K562 (cell line): ENCODE data around the gene THEMIS. TPM values are rescaled to one million over a fixed set of nuclear protein-coding genes. Genes with fewer than 3 reads are reported as not detected.

Experiments
- ATAC-seq: fragments of 200-7000 bp; cut with Tn5 transposase; 3 replicates; pipeline ENCODE4 v1.9.1; 2020; ENCODE audit warnings: moderate library complexity
- BruUV-seq: library from RNA; stranded (reverse); fragments of 400-500 nt; replicated peaks from 2 replicates; lab custom pipeline; 2021; lab: Mats Ljungman, UMichigan
- CTCF ChIA-PET: fragments of 300-600 bp; formaldehyde crosslinking; extraction: SDS; loops from one replicate; lab custom pipeline; 2021; ENCODE audit warnings: low intra/inter-chr PET ratio; lab: Yijun Ruan, JAX
- POLR2A ChIA-PET: fragments of 300-600, 350-650 bp; sonication (Branson Sonifier 250); formaldehyde crosslinking; extraction: SDS; loops from one replicate; lab custom pipeline; 2021; ENCODE audit warnings: antibody characterized with exemption, inconsistent platforms; lab: Yijun Ruan, JAX
- DNase-seq, 4 experiments: peaks; one replicate each; pipeline versions ENCODE4 v3.0.0 to v3.0.0-alpha.2; 2011 to 2018; ENCODE audit warnings: low spot score in 3 of 4, mixed read lengths in 3 of 4; ENCODE audit errors: extremely low read depth in 1 of 4
- FAIRE-seq: peaks from 2 replicates; lab custom pipeline; 2011; peaks lifted over from hg19 to GRCh38; lab: Jason Lieb, UNC
- H2AFZ ChIP-seq: 2 replicates; pipeline ENCODE4 v1.6.0; 2011; ENCODE audit warnings: low read depth, low read length, control low read depth, inconsistent platforms
- H3K27ac ChIP-seq: fragments of 200-600 bp; 3 replicates; pipeline ENCODE4 v1.8.0; 2011; ENCODE audit warnings: low read depth, mild to moderate bottlenecking, control low read depth, inconsistent platforms, low read length, moderate library complexity, mixed read lengths; ENCODE audit errors: extremely low read depth
- H3K27me3 ChIP-seq, 2 experiments: fragments of 300-600 bp in 1 of 2; 2 replicates in 1 of 2; 3 replicates in 1 of 2; pipeline versions ENCODE4 v1.6.0 to v1.8.0; 2011; ENCODE audit warnings: inconsistent platforms in 2 of 2, low read length in 2 of 2, mild to moderate bottlenecking in 1 of 2, mixed read lengths in 1 of 2, moderate library complexity in 1 of 2; ENCODE audit not compliant: control insufficient read depth in 2 of 2, insufficient read depth in 2 of 2
- H3K36me3 ChIP-seq: fragments of 300-600 bp; 3 replicates; pipeline ENCODE4 v1.8.0; 2011; ENCODE audit warnings: mild to moderate bottlenecking, low read length, inconsistent platforms; ENCODE audit not compliant: control insufficient read depth, insufficient read depth
- H3K4me1 ChIP-seq, 2 experiments: fragments of 200-600 bp in 1 of 2; replicated peaks in 1 of 2; 2 replicates in 1 of 2; 3 replicates in 1 of 2; pipeline versions ENCODE4 v1.5.1 to v1.8.0; 2011; ENCODE audit warnings: inconsistent platforms in 2 of 2, low read length in 2 of 2, mild to moderate bottlenecking in 1 of 2, mixed read lengths in 1 of 2, moderate library complexity in 1 of 2; ENCODE audit not compliant: control insufficient read depth in 2 of 2, insufficient read depth in 2 of 2
- H3K4me2 ChIP-seq: 2 replicates; pipeline ENCODE4 v1.6.1; 2011; ENCODE audit warnings: low read length, control low read depth, inconsistent platforms, mixed read lengths; ENCODE audit not compliant: insufficient read depth
- H3K4me3 ChIP-seq: fragments of 200-600 bp; sonication (generic), shearing (Covaris generic); 2 replicates; pipeline ENCODE4 v1.5.1; 2016; ENCODE audit warnings: control low read depth, inconsistent platforms
- H3K79me2 ChIP-seq: fragments of 200-600 bp; 3 replicates; pipeline ENCODE4 v1.8.0; 2011; ENCODE audit warnings: low read length, inconsistent platforms; ENCODE audit not compliant: control insufficient read depth, insufficient read depth
- H3K9ac ChIP-seq, 2 experiments: 2 replicates each; pipeline versions ENCODE4 v1.6.0 to v1.6.1; 2011; ENCODE audit warnings: low read depth in 2 of 2, low read length in 2 of 2, control low read depth in 1 of 2, inconsistent platforms in 1 of 2, mild to moderate bottlenecking in 1 of 2, mixed read lengths in 1 of 2; ENCODE audit not compliant: insufficient read depth in 1 of 2
- H3K9me1 ChIP-seq: one replicate; pipeline ENCODE4 v1.6.0; 2011; ENCODE audit warnings: inconsistent platforms, mild to moderate bottlenecking, low read length, moderate library complexity; ENCODE audit not compliant: control insufficient read depth, insufficient read depth
- H3K9me3 ChIP-seq: replicated peaks from 2 replicates; pipeline ENCODE4 v1.5.1; 2011; ENCODE audit warnings: low read depth, low read length, inconsistent platforms; ENCODE audit not compliant: control insufficient read depth, insufficient read depth
- H4K20me1 ChIP-seq: replicated peaks from 2 replicates; pipeline ENCODE4 v1.6.1; 2011; ENCODE audit warnings: low read length, inconsistent platforms, mixed read lengths; ENCODE audit not compliant: control insufficient read depth, insufficient read depth
- BRCA1 ChIP-seq, 2 experiments: fragments of 450-650 bp in 1 of 2; sonication (generic) in 1 of 2; formaldehyde crosslinking in 1 of 2; IDR thresholded peaks; 2 replicates each; pipeline versions ENCODE4 v1.5.0 to v1.6.1; 2017 to 2020; ENCODE audit warnings: mild to moderate bottlenecking in 1 of 2, missing genetic modification reagents in 1 of 2
- ELF2 ChIP-seq: fragments of 250-450 bp; sonication (Bioruptor Pico); IDR thresholded peaks from 2 replicates; pipeline ENCODE4 v1.5.0; 2021; ENCODE audit warnings: mild to moderate bottlenecking
- JUN ChIP-seq, 2 experiments: sonication (generic) in 1 of 2; formaldehyde crosslinking in 1 of 2; IDR thresholded peaks; 2 replicates each; pipeline versions ENCODE4 v1.6.1 to v1.8.0; 2012 to 2022; ENCODE audit warnings: borderline replicate concordance in 2 of 2, mild to moderate bottlenecking in 2 of 2, improper control_type of control experiment in 1 of 2, low read depth in 1 of 2, low read length in 1 of 2, missing genetic modification reagents in 1 of 2
- PRDM10 ChIP-seq: fragments of 450-650 bp; IDR thresholded peaks from 2 replicates; pipeline ENCODE4 v1.6.1; 2018; ENCODE audit not compliant: partially characterized antibody
- PTRF ChIP-seq: fragments of 450-650 bp; IDR thresholded peaks from 2 replicates; pipeline ENCODE4 v1.6.1; 2016; ENCODE audit warnings: mild to moderate bottlenecking, missing genetic modification characterization, missing compliant biosample characterization
- TBP ChIP-seq: optimal IDR thresholded peaks from 2 replicates; pipeline ENCODE3; 2011; ENCODE audit warnings: low read depth, low read length, improper control_type of control experiment
- ZFPM2 ChIP-seq: fragments of 250-450 bp; sonication (Bioruptor Pico); IDR thresholded peaks from 2 replicates; pipeline ENCODE4 v1.5.1; 2022; ENCODE audit warnings: mild to moderate bottlenecking
- ZFX ChIP-seq: sonication (generic); formaldehyde crosslinking; IDR thresholded peaks from 2 replicates; pipeline ENCODE4 v1.8.0; 2022; ENCODE audit warnings: mild to moderate bottlenecking, missing genetic modification reagents, moderate library complexity
- ZNF551 ChIP-seq: fragments of 250-450 bp; sonication (Bioruptor Pico); IDR thresholded peaks from 2 replicates; pipeline ENCODE4 v1.5.0; 2021; ENCODE audit warnings: mild to moderate bottlenecking, moderate library complexity
- WGBS: fragments of 100-300 bp; shearing (Covaris generic); methylation state at CpG from one replicate; pipeline ENCODE4 v1.1.6; 2016; ENCODE audit warnings: low coverage, mixed read lengths; ENCODE audit not compliant: insufficient coverage; ENCODE audit errors: missing lambda C conversion rate; 5-methylcytosine and 5-hydroxymethylcytosine counted together
- in situ Hi-C: fragments of 300-500 bp; cut with MboI; formaldehyde crosslinking; loops from 4 replicates; pipeline ENCODE4 v1.15.0; 2018; ENCODE audit warnings: inconsistent platforms, mixed read lengths
- intact Hi-C: fragments of 100-400 bp; cut with micrococcal nuclease; formaldehyde crosslinking; loops from 2 replicates; pipeline ENCODE4 v1.14.2; 2022
- polyA plus RNA-seq, 8 experiments: library from polyadenylated mRNA; depleted of rRNA in 4 of 8; stranded (reverse) in 5 of 8; unstranded in 3 of 8; fragments of >200 nt; fragmentation: Nextera tagmentation in 2 of 8; fragmentation: Illumina TruSeq in 1 of 8; extraction: Ambion mirVana in 2 of 8; extraction: Trizol in 1 of 8; gene quantifications; 2 replicates each; pipeline versions ENCODE4 v1.2.1 to v1.2.3, GENCODE V29; 2011 to 2014; ENCODE audit warnings: inconsistent platforms in 1 of 8, missing spikeins in 1 of 8
- total RNA-seq, 7 experiments: library from RNA; depleted of rRNA in 6 of 7; stranded (reverse); fragments of >200 nt in 6 of 7; fragmentation: Illumina TruSeq in 2 of 7; extraction: Trizol in 2 of 7; gene quantifications; 2 replicates each; pipeline versions ENCODE4 v1.2.1 to v1.2.3, GENCODE V29; 2011 to 2021; ENCODE audit warnings: low replicate concordance in 1 of 7
- TF ChIP-seq, protein P1 (sequence below): sonication (generic); formaldehyde crosslinking; IDR thresholded peaks from 2 replicates; pipeline ENCODE4 v1.8.0; 2022; ENCODE audit warnings: mild to moderate bottlenecking, missing genetic modification reagents
- TF ChIP-seq, protein P2 (sequence below): IDR thresholded peaks from 2 replicates; pipeline ENCODE4 v1.6.1; 2016; ENCODE audit warnings: missing genetic modification characterization, missing compliant biosample characterization
- TF ChIP-seq, protein P3 (sequence below): fragments of 450-650 bp; formaldehyde crosslinking; IDR thresholded peaks from 2 replicates; pipeline ENCODE4 v1.4.0; 2022; ENCODE audit warnings: mild to moderate bottlenecking, moderate library complexity

The THEMIS gene
- total and polyA plus RNA-seq, 9 of the 15 experiments (the other 6 are each of a cell fraction or from before 2014, with no cell fraction given), result 0.09 TPM; not detected in 8

DNA sequence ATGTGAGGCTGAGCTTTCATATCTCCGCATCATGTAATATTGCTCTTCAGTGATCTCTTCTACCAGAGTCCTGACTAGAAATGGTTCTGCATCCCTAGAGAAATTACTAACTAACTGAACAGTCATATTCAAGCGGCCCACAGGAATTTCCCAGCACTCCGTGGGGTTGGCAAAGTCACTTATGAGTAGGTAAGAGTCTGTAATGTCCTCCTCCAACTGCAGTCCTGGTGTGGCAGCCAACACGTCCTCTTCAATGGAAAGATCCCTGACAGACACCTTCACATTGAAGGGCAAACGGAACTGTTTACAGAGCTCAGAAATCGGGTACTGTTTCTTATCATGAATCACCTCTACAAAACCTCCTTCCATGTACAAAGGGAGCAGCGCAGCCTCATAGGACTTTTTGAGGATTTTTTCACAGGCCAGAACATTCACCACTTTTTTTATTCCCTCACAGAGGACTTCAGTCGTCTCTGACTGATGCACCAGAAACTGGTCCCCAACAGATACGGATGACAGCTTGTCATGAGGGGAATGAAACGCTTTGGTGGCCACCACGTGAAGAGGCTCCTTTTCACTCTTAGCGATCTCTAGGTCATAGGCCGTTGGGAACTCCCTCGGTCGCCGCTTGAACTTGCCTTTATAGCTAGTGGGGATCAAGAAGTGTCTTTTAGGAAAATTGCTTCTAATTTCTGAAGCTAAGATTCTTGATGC, 87.7 kb downstream of the THEMIS start (continued):
- TF ChIP-seq, protein P1, sequence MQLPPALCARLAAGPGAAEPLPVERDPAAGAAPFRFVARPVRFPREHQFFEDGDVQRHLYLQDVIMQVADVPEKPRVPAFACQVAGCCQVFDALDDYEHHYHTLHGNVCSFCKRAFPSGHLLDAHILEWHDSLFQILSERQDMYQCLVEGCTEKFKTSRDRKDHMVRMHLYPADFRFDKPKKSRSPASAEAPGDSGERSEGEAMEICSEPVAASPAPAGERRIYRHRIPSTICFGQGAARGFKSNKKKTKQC (CRISPR knock-in tag), result no peak
- TF ChIP-seq ELF2 (CRISPR knock-in tag), result no peak
- TF ChIP-seq ZNF551, result no peak
- no peak for TF ChIP-seq PTRF (tag)
- TF ChIP-seq TBP, result no peak
- TF ChIP-seq ZFX (CRISPR knock-in tag), result no peak

DNA sequence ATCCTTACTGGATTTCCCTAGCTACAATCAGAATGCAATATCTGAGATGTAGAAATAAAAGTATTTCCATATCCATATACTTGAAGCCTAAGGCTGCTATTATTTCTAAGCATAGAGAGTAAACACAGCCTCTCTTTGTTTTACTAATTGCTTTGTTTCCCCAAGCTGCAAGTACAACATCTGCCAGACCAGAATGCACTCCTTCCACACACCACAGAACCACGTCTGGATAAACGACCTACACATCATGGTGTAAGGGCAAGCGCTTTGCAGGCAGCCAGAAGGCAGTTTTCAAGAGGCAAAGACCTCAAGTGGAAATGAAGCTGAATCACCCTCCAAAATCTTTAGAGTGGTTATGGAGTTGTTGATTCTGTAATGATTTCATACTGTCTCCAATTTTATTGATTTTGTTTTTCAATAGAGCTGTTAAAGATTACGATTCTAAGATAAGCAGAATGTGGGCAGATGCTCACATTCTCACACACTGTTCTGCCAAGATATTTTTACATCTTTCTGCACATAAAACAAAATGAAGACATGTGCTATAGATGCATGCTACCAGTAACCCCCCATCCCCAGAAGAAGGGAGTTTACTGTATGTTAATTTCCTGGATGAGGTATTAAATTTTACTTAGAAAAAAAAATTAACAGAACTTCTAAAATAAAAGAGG, 88.8 kb downstream of the THEMIS start:
- no peak overlapping the region for H2AFZ ChIP-seq
- H3K9ac ChIP-seq, result no peak overlapping the region
- H3K36me3 ChIP-seq, result no peaks in the 10 kb centered on the region
- ATAC-seq (no peak), FAIRE-seq (no peak), DNase-seq (no peak)
- no peaks in the 10 kb centered on the region for H3K79me2 ChIP-seq
- H3K27ac ChIP-seq, result no peak overlapping the region
- CTCF ChIA-PET, result no interaction called here
- H3K4me1 ChIP-seq, result no peaks in the 10 kb centered on the region
- no peak overlapping the region for H3K4me2 ChIP-seq
- in situ Hi-C loops (no loop called here), intact Hi-C loops (no loop called here)
- POLR2A ChIA-PET, result no interaction called here
- no peaks in the 10 kb centered on the region for H3K9me3 ChIP-seq
- H3K4me3 ChIP-seq, result no peak overlapping the region
- no peaks in the 10 kb centered on the region for H3K9me1 ChIP-seq
- no peaks in the 10 kb centered on the region for H4K20me1 ChIP-seq
- 2% methylated on average over 4 of the region's 4 CpGs for WGBS
- H3K27me3 ChIP-seq, result no peaks in the 10 kb centered on the region
- no TSS peak for BruUV-seq
- TF ChIP-seq ZFPM2 (CRISPR knock-in tag), result no peak
- TF ChIP-seq BRCA1 (IDR thresholded peaks at IDR 0.05), result no peak
- no peak for TF ChIP-seq BRCA1 (CRISPR knock-in tag; IDR thresholded peaks at IDR 0.05)
- TF ChIP-seq, protein P2, sequence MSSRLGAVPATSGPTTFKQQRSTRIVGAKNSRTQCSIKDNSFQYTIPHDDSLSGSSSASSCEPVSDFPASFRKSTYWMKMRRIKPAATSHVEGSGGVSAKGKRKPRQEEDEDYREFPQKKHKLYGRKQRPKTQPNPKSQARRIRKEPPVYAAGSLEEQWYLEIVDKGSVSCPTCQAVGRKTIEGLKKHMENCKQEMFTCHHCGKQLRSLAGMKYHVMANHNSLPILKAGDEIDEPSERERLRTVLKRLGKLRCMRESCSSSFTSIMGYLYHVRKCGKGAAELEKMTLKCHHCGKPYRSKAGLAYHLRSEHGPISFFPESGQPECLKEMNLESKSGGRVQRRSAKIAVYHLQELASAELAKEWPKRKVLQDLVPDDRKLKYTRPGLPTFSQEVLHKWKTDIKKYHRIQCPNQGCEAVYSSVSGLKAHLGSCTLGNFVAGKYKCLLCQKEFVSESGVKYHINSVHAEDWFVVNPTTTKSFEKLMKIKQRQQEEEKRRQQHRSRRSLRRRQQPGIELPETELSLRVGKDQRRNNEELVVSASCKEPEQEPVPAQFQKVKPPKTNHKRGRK (tag), result no peak
- TF ChIP-seq, protein P3, sequence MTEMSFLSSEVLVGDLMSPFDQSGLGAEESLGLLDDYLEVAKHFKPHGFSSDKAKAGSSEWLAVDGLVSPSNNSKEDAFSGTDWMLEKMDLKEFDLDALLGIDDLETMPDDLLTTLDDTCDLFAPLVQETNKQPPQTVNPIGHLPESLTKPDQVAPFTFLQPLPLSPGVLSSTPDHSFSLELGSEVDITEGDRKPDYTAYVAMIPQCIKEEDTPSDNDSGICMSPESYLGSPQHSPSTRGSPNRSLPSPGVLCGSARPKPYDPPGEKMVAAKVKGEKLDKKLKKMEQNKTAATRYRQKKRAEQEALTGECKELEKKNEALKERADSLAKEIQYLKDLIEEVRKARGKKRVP (CRISPR knock-in tag), result no peak
- no peak for TF ChIP-seq PRDM10
- TF ChIP-seq JUN (IDR thresholded peaks at IDR 0.05; ENCODE audit: borderline replicate concordance, low read depth, low read length), result no peak
- TF ChIP-seq JUN (CRISPR knock-in tag; IDR thresholded peaks at IDR 0.05; ENCODE audit: borderline replicate concordance), result no peak
